GM19351 (cell line): ENCODE data around the gene MAGEF1.

ENCODE experiments used
- ATAC-seq: cut with Tn5 transposase; IDR thresholded peaks from one replicate; pipeline ENCODE4 v1.9.1; 2021; ENCODE audit warnings: mild to moderate bottlenecking, moderate library complexity; ENCODE audit not compliant: unreplicated experiment

Gene MAGEF1

DNA sequence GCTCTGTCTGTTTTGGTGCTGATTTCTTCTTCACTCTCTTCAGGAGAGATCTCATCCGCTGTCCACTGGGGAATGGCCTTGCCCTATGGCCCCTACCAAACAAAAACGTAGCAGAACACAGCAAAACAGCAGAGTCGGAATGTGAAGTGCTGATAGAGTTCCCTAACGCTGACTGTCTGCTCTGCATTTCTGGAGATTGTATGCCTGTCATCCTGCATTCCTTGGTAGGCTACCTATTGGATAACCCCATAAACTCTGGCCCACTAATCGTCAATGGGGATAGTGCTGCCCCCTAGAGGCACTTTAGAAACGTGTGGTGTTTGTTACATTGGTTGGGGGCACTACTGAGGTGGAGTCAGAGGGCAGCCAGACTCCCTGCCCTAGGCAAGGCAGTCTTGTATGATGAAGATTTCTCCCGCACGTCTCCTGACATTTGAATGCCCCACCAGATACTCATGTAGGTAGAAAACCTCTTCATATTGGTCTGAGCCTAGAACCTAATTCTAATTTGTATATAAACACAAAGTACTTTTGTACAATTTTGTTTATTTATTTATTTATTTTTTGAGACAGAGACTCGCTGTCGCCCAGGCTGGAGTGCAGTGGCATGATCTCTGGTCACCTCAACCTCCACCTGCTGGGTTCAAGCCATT is 15.6 kb upstream of the MAGEF1 start:
- peak; percentile 50 for ATAC-seq

- ATAC-seq, result no peak
These were observed 14.6 kb upstream of the MAGEF1 start for GRCh38 chr3:184726497-184726896.

- ATAC-seq, result no peak
These were observed 13.4 kb upstream of the MAGEF1 start for GRCh38 chr3:184725176-184725719.

DNA sequence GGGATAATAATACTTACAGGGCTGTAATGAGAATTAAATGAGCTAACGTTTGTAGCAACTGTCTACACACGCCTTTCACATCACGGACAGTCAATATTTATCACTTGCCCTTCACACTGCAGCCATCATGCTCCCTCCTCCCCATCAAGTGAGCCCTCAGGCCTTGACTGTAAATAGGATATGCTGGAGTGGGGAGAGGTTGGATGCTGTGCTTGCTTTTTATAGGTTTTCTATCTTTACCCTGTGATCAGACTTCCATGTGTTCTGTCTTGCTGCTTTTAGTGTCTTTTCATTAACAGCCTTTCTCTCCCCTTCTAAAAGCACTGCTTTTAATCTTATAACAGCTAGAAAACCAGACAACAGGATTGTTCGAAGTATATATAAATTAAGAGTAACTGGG is 12.8 kb upstream of the MAGEF1 start:
- no peak for ATAC-seq

GRCh38 chr3:184719709-184720108 is 7.8 kb upstream of the MAGEF1 start:
- ATAC-seq, result no peak

DNA sequence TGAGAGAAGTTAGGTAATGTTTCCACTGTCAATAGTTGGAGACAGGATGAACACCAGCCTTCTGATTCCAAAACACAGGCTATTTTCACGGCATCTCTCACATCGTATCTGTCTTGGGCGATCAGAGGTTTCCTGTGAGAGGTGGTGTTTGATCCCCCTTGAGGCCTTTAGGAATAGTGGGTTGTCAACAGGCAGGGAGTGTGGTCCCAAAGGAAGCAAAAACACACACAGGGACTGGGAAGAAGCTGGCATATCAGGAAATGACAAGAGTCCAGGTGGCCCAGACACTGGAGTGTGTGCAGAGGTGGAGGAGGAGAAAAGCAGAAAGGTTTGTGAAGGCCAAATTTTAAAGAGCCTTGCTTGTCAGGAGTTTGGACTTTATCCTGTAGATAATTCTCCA is 6.6 kb upstream of the MAGEF1 start:
- no peak for ATAC-seq

GRCh38 chr3:184717399-184717983 is 5.6 kb upstream of the MAGEF1 start:
- ATAC-seq, result no peak

- ATAC-seq, result no peak
These were observed 4.9 kb upstream of the MAGEF1 start for GRCh38 chr3:184716622-184717398.

- ATAC-seq, result no peak
These were observed 4.2 kb upstream of the MAGEF1 start for GRCh38 chr3:184715943-184716621.

DNA sequence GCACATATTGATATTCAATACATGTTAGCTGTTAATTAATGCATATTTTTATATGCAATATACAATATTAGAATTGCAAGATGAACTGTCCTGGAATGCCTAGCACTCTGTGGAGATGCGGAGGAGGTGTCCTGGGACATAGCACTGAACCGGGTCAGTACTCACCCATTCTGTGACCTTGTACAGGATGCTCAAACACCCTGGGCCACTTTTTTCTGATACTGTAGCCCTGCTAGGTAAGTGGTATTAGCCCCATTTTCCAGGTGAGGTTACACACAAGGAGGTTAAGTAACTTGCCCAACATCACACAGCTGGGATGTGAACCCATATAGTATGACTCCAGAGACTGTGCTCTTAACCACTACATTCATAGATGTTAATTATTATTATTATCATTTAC is 1.7 kb upstream of the MAGEF1 start:
- no peak for ATAC-seq

DNA sequence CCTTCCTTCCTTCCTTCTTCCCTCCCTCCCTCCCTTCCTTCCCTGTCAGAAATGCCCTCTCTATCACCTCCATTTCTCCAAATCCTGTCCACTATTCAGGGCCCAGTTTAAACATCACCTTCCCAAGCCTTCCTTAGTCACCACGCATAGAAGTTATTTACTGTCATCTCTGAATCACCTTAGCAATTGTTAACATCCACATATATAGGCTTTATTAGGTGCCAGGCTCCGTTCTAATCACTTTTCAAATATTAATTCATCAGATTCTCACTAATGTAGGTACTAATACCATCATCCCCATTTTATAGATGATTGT is 1.1 kb upstream of the MAGEF1 start:
- no peak for ATAC-seq

GRCh38 chr3:184712248-184713039 is 580 bp upstream of the MAGEF1 start:
- ATAC-seq, result peak; percentile 25

GRCh38 chr3:184710870-184711492 is 883 bp downstream of the MAGEF1 start:
- peak; percentile 62 for ATAC-seq

GRCh38 chr3:184703657-184704056 is 8.2 kb downstream of the MAGEF1 start:
- no peak for ATAC-seq

DNA sequence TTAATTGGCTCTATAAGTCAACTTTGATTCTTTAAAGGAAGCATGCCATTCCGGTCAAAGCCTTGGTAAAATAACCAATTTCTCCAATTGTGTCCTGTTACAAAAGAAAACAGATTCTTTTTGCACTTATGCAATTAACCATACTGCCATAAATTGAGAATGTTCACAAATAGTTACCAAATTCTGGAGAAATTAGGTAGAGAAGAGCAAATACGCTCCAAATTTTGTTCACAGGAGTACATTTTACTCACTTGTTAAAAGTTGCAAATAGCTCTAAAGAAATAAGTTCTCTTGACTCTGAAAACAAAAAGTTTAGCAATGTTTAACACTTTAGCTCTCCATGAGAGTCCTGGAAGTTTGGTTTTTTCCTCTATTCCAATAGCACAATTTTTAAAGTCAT is 11.1 kb downstream of the MAGEF1 start:
- ATAC-seq, result no peak

- ATAC-seq, result no peak
These were observed 14.0 kb downstream of the MAGEF1 start for GRCh38 chr3:184697845-184698244.

DNA sequence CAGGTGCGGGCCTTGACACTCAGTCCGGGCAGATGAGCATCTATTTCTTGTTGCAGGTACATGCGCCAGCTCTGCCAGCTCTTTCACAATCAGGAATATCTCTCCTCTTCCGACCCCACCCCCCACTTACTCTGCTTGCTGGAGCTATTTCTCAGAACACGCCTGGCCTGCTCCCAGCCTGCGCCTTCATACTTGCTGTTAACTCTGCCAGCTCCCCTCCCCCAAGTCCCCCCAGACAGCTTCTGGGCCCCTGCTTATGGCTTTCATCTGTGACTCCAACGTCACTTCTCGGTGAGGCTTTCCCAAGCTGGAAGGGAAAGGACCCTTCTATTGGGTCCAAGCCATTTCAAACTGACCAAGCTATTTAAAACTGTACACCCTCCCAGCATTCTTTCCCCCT is 15.2 kb downstream of the MAGEF1 start:
- ATAC-seq, result no peak

- no peak for ATAC-seq
These were observed 17.1 kb downstream of the MAGEF1 start for GRCh38 chr3:184694716-184695115.

DNA sequence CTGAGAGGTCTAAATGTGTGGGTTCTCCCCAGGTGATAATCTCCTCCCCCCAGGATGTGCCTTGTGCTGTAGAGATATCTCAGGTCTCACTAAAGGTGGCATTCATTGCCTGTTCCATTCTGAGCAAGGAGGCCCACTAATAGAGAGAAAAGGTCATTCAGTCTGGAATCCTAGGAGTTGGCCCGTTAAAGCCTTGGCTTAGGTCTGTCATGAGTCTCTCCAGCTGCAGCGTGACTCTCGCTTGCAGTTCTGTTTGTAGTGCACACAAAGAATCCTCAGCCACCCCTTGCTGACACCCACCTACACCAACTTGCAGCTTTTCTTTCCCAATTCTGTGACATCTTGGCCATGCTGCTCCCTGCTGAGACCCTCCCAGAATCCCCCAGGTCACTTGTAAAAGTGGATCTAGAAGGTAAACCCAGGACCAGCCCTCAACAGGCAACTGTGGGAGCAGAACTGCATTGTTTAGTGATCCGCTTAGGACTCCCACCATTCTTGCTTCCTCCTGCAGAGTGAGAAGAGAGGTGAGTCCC is 17.7 kb downstream of the MAGEF1 start:
- ATAC-seq, result no peak
